H1 (cell line): Measurements from ENCODE around the gene LIN54. TPM values are rescaled to one million over a fixed set of nuclear protein-coding genes. Genes with fewer than 3 reads are reported as not detected.
"Not testable (repeated sequence)": the region's sequence is repeated elsewhere in the genome, so short reads cannot be mapped to it uniquely, and the experiment has no call there.

Experiments
- CTCF ChIA-PET: fragments of 300-600 bp; sonication (Branson Sonifier 250); formaldehyde crosslinking; loops from one replicate; lab custom pipeline; 2021; ENCODE audit not compliant: partially characterized antibody; lab: Charles Lee
- POLR2A ChIA-PET: fragments of 300-600 bp; sonication (Branson Sonifier 250); formaldehyde crosslinking; loops from one replicate; lab custom pipeline; 2021; ENCODE audit warnings: inconsistent platforms; ENCODE audit not compliant: partially characterized antibody; lab: Charles Lee
- DNase-seq, 2 experiments: peaks; one replicate each; pipeline versions ENCODE4 v3.0.0 to v3.0.0-alpha.2; 2010 to 2022; ENCODE audit warnings: low spot score in 2 of 2, low read depth in 1 of 2, mixed read lengths in 1 of 2
- FAIRE-seq: peaks from 2 replicates; lab custom pipeline; 2011; peaks lifted over from hg19 to GRCh38; lab: Jason Lieb, UNC
- H2AFZ ChIP-seq: 2 replicates; pipeline ENCODE4 v1.8.1; 2012; ENCODE audit warnings: low read length, inconsistent platforms
- H2AK5ac ChIP-seq: 2 replicates; pipeline ENCODE4 v1.6.1; 2013; ENCODE audit warnings: low read depth, low read length
- H2BK120ac ChIP-seq: replicated peaks from 2 replicates; pipeline ENCODE3; 2013; ENCODE audit warnings: low read depth, low read length, inconsistent platforms
- H2BK12ac ChIP-seq: 2 replicates; pipeline ENCODE4 v1.6.1; 2013; ENCODE audit warnings: low read depth, low read length
- H2BK15ac ChIP-seq: 2 replicates; pipeline ENCODE4 v1.6.1; 2013; ENCODE audit warnings: low read length
- H2BK20ac ChIP-seq: 2 replicates; pipeline ENCODE4 v1.6.1; 2013; ENCODE audit warnings: low read length
- H2BK5ac ChIP-seq: 2 replicates; pipeline ENCODE4 v1.6.1; 2013; ENCODE audit warnings: low read depth, low read length
- H3K14ac ChIP-seq: 2 replicates; pipeline ENCODE4 v1.6.1; 2013; ENCODE audit warnings: inconsistent platforms; ENCODE audit not compliant: insufficient read length
- H3K18ac ChIP-seq: 2 replicates; pipeline ENCODE4 v1.6.1; 2013; ENCODE audit warnings: low read length; ENCODE audit errors: extremely low read depth
- H3K23ac ChIP-seq: 2 replicates; pipeline ENCODE4 v1.6.1; 2013; ENCODE audit warnings: inconsistent platforms; ENCODE audit not compliant: insufficient read length
- H3K23me2 ChIP-seq: 2 replicates; pipeline ENCODE4 v1.6.1; 2013; ENCODE audit warnings: low read depth, low read length
- H3K27ac ChIP-seq: 2 replicates; pipeline ENCODE4 v1.6.1; 2011; ENCODE audit warnings: low read depth, low read length, inconsistent platforms
- H3K27me3 ChIP-seq, 4 experiments: replicated peaks in 1 of 4; 1 replicate in 1 of 4; 2 replicates in 3 of 4; pipeline versions ENCODE4 v1.6.1 to v1.8.1; 2011 to 2013; ENCODE audit warnings: low read length in 3 of 4, mild to moderate bottlenecking in 3 of 4, inconsistent platforms in 2 of 4, mixed read lengths in 2 of 4, moderate library complexity in 1 of 4; ENCODE audit not compliant: control insufficient read depth in 3 of 4, insufficient read depth in 3 of 4; ENCODE audit errors: extremely low read depth in 1 of 4
- H3K36me3 ChIP-seq, 4 experiments: 2 replicates each; pipeline versions ENCODE4 v1.6.1 to v1.8.1; 2011 to 2013; ENCODE audit warnings: mild to moderate bottlenecking in 4 of 4, low read length in 3 of 4, moderate library complexity in 2 of 4, control low read depth in 1 of 4, inconsistent platforms in 1 of 4; ENCODE audit not compliant: insufficient read depth in 4 of 4, control insufficient read depth in 2 of 4
- H3K4ac ChIP-seq: replicated peaks from 2 replicates; pipeline ENCODE3; 2013; ENCODE audit warnings: low read length, low read depth, mixed read lengths, inconsistent platforms; ENCODE audit not compliant: insufficient read length
- H3K4me1 ChIP-seq, 4 experiments: replicated peaks in 1 of 4; 1 replicate in 1 of 4; 2 replicates in 3 of 4; pipeline versions ENCODE4 v1.6.1 to v1.8.1; 2011 to 2013; ENCODE audit warnings: low read length in 3 of 4, inconsistent platforms in 2 of 4, mixed read lengths in 1 of 4; ENCODE audit not compliant: insufficient read depth in 4 of 4, control insufficient read depth in 3 of 4
- H3K4me2 ChIP-seq, 2 experiments: 2 replicates each; pipeline versions ENCODE4 v1.6.1 to v1.8.1; 2011 to 2013; ENCODE audit warnings: low read depth in 2 of 2, low read length in 2 of 2, control low read depth in 1 of 2, inconsistent platforms in 1 of 2, mild to moderate bottlenecking in 1 of 2; ENCODE audit not compliant: insufficient read depth in 1 of 2
- H3K4me3 ChIP-seq, 4 experiments: fragments of 200-600, 300-600 bp in 1 of 4; sonication (generic), shearing (Covaris generic), sonication (Bioruptor Twin) in 1 of 4; 2 replicates each; pipeline versions ENCODE4 v1.5.1 to v1.8.1; 2011 to 2016; ENCODE audit warnings: low read length in 4 of 4, low read depth in 3 of 4, control low read depth in 2 of 4, inconsistent platforms in 2 of 4, mild to moderate bottlenecking in 2 of 4, mixed read lengths in 1 of 4, moderate library complexity in 1 of 4; ENCODE audit not compliant: insufficient read depth in 2 of 4; ENCODE audit errors: extremely low read depth in 1 of 4
- H3K56ac ChIP-seq: replicated peaks from 2 replicates; pipeline ENCODE3; 2013; ENCODE audit warnings: low read depth, mild to moderate bottlenecking, mixed read lengths, low read length, inconsistent platforms; ENCODE audit not compliant: insufficient read length
- H3K79me1 ChIP-seq: 2 replicates; pipeline ENCODE4 v1.6.1; 2013; ENCODE audit warnings: low read depth, low read length, control low read depth
- H3K79me2 ChIP-seq, 2 experiments: 2 replicates each; pipeline versions ENCODE4 v1.6.1 to v1.8.1; 2012 to 2013; ENCODE audit warnings: low read length in 2 of 2, mild to moderate bottlenecking in 2 of 2, inconsistent platforms in 1 of 2; ENCODE audit not compliant: insufficient read depth in 2 of 2, control insufficient read depth in 1 of 2
- H3K9ac ChIP-seq, 4 experiments: replicated peaks in 1 of 4; 1 replicate in 1 of 4; 2 replicates in 3 of 4; pipeline versions ENCODE4 v1.6.1 to v1.8.1; 2011 to 2013; ENCODE audit warnings: low read depth in 3 of 4, low read length in 3 of 4, control low read depth in 2 of 4, mild to moderate bottlenecking in 2 of 4, moderate library complexity in 2 of 4, inconsistent platforms in 1 of 4; ENCODE audit errors: extremely low read depth in 1 of 4
- H3K9me3 ChIP-seq, 2 experiments: 2 replicates each; pipeline versions ENCODE4 v1.6.1 to v1.8.1; 2012 to 2013; ENCODE audit warnings: mild to moderate bottlenecking in 2 of 2, moderate library complexity in 2 of 2, control low read depth in 1 of 2, inconsistent platforms in 1 of 2, low read depth in 1 of 2, low read length in 1 of 2, mixed read lengths in 1 of 2; ENCODE audit not compliant: insufficient read depth in 2 of 2
- H4K20me1 ChIP-seq, 2 experiments: replicated peaks in 1 of 2; 2 replicates each; pipeline versions ENCODE3 to v1.8.1; 2011 to 2013; ENCODE audit warnings: inconsistent platforms in 2 of 2, low read length in 2 of 2, mild to moderate bottlenecking in 1 of 2; ENCODE audit not compliant: insufficient read depth in 2 of 2, control insufficient read depth in 1 of 2
- H4K5ac ChIP-seq: 2 replicates; pipeline ENCODE4 v1.6.1; 2013; ENCODE audit warnings: low read length, low read depth, mixed read lengths, inconsistent platforms; ENCODE audit not compliant: insufficient read length
- H4K8ac ChIP-seq: 2 replicates; pipeline ENCODE4 v1.8.0; 2013; ENCODE audit warnings: mild to moderate bottlenecking, moderate library complexity, low read length, inconsistent platforms; ENCODE audit not compliant: insufficient read depth; ENCODE audit errors: extremely low read depth
- H4K91ac ChIP-seq: replicated peaks from 2 replicates; pipeline ENCODE3; 2013; ENCODE audit warnings: low read length, mixed read lengths, inconsistent platforms; ENCODE audit not compliant: insufficient read length
- BCL11A ChIP-seq, 2 experiments: IDR thresholded peaks; one replicate each; pipeline ENCODE4 v1.6.1; 2011; ENCODE audit warnings: low read depth in 2 of 2, low read length in 2 of 2, mild to moderate bottlenecking in 2 of 2
- CTCF ChIP-seq, 3 experiments: IDR thresholded peaks; 1 replicate in 2 of 3; 2 replicates in 1 of 3; pipeline versions ENCODE4 v1.5.1 to v1.6.1; 2011; ENCODE audit warnings: low read length in 3 of 3, mild to moderate bottlenecking in 3 of 3, inconsistent platforms in 2 of 3, low read depth in 1 of 3, moderate library complexity in 1 of 3; ENCODE audit not compliant: insufficient read depth in 1 of 3; ENCODE audit errors: control extremely low read depth in 1 of 3
- JUND ChIP-seq: IDR thresholded peaks from 2 replicates; pipeline ENCODE4 v1.6.1; 2011; ENCODE audit warnings: mild to moderate bottlenecking, improper control_type of control experiment, low read length
- POLR2AphosphoS5 ChIP-seq: IDR thresholded peaks from 2 replicates; pipeline ENCODE4 v1.6.1; 2011; ENCODE audit warnings: low read depth, low read length
- TAF1 ChIP-seq: IDR thresholded peaks from 2 replicates; pipeline ENCODE4 v1.6.1; 2011; ENCODE audit warnings: mild to moderate bottlenecking, low read depth, low read length
- TBP ChIP-seq: IDR thresholded peaks from 2 replicates; pipeline ENCODE4 v1.6.1; 2011; ENCODE audit warnings: low read depth, low read length, improper control_type of control experiment
- polyA plus RNA-seq, 7 experiments: library from polyadenylated mRNA; depleted of rRNA in 3 of 7; stranded (reverse) in 5 of 7; unstranded in 2 of 7; fragments of >200 nt in 5 of 7; fragments of 200-250 nt in 2 of 7; gene quantifications; 1 replicate in 5 of 7; 2 replicates in 1 of 7; 4 replicates in 1 of 7; pipeline versions ENCODE4 v1.2.1 to v1.2.3, GENCODE V29; 2011 to 2013; ENCODE audit warnings: missing spikeins in 2 of 7, mixed read lengths in 2 of 7
- total RNA-seq: library from RNA; stranded (reverse); fragmentation: NEBNext Ultra II Directional; extraction: Animal tissue kit (Norgen Biotek cat#: 25700); gene quantifications from 2 replicates; pipeline ENCODE4 v1.2.1, GENCODE V29; 2021

Gene LIN54
- total and polyA plus RNA-seq, 2 of the 8 experiments (the other 6 are each of a cell fraction or from before 2014, with no cell fraction given) = 5.7 to 11.1 TPM

GRCh38 chr4:82988323-82988832 lies 22.2 kb downstream of the LIN54 start (continued):
- no peak for TF ChIP-seq BCL11A (IDR thresholded peaks at IDR 0.05; ENCODE audit: low read depth in 2 of 2, low read length in 2 of 2)
- no peak for TF ChIP-seq JUND
- TF ChIP-seq TAF1 = no peak
- TF ChIP-seq CTCF (IDR thresholded peaks at IDR 0.05; ENCODE audit: control extremely low read depth in 1 of 3, insufficient read depth in 1 of 3, low read depth in 1 of 3, low read length in 3 of 3) = no peak
- no peak for TF ChIP-seq TBP
- no peak for TF ChIP-seq POLR2AphosphoS5
- TF ChIP-seq, all 59 proteins: peak for 0

DNA sequence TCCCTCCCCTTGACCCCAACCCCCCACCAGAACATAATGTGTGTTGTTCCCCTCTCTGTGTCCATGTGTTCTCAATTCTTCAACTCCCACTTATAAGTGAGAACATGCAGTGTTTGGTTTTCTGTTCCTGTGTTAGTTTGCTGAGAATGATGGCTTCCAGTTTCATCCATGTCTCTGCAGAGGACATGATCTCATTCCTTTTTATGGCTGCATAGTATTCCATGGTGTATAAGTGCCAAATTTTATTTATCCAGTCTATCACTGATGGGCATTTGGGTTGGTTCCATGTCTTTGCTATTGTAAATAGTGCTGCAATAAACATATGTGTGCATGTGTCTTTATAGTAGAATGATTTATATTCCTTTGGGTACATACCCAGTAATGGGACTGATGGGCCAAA lies 23.1 kb downstream of the LIN54 start:
- H4K8ac ChIP-seq, H2BK5ac ChIP-seq, H3K4ac ChIP-seq, H4K5ac ChIP-seq, H3K9me3 ChIP-seq, H3K4me3 ChIP-seq, H3K79me2 ChIP-seq, H2BK20ac ChIP-seq, H3K27ac ChIP-seq, H3K27me3 ChIP-seq, H3K56ac ChIP-seq, H3K79me1 ChIP-seq, FAIRE-seq, H3K4me1 ChIP-seq, H2BK12ac ChIP-seq, H3K14ac ChIP-seq, H3K18ac ChIP-seq, H4K91ac ChIP-seq, H3K23me2 ChIP-seq, H2BK120ac ChIP-seq, H2BK15ac ChIP-seq, H2AFZ ChIP-seq, H3K36me3 ChIP-seq, CTCF ChIA-PET, H3K9ac ChIP-seq, H3K4me2 ChIP-seq, H3K23ac ChIP-seq, H2AK5ac ChIP-seq, POLR2A ChIA-PET, H4K20me1 ChIP-seq, DNase-seq: not testable (repeated sequence)
